Neural crest cell (in vitro differentiated cells): Measurements from ENCODE around the gene FGD4. TPM values are rescaled to one million over a fixed set of nuclear protein-coding genes. Genes with fewer than 3 reads are reported as not detected.

ENCODE experiments used
- DNase-seq: peaks from one replicate; pipeline ENCODE4 v3.0.0; 2021; ENCODE audit warnings: low read depth, mixed read lengths, low spot score
- H3K27ac Mint-ChIP-seq: one replicate; pipeline ENCODE4 v1.8.0; 2021; ENCODE audit warnings: mild to moderate bottlenecking, mixed read lengths; ENCODE audit not compliant: unreplicated experiment
- H3K27me3 Mint-ChIP-seq: 2 replicates; pipeline ENCODE4 v1.8.0; 2021; ENCODE audit warnings: low read depth, mild to moderate bottlenecking, mixed read lengths
- H3K36me3 Mint-ChIP-seq: 2 replicates; pipeline ENCODE4 v1.8.0; 2021; ENCODE audit warnings: low read depth, mild to moderate bottlenecking, mixed read lengths
- H3K4me1 Mint-ChIP-seq: 2 replicates; pipeline ENCODE4 v1.8.0; 2021; ENCODE audit warnings: mixed read lengths
- H3K4me3 Mint-ChIP-seq: one replicate; pipeline ENCODE4 v1.8.0; 2021; ENCODE audit warnings: mild to moderate bottlenecking, mixed read lengths
- H3K9me3 Mint-ChIP-seq: 2 replicates; pipeline ENCODE4 v1.8.0; 2021; ENCODE audit warnings: mixed read lengths
- total RNA-seq: library from RNA; stranded (reverse); gene quantifications from 2 replicates; pipeline ENCODE4 v1.2.1, GENCODE V29; 2021
- TF ChIP-seq, protein P1 (sequence below): fragments of 200-600 bp; sonication (generic); conservative IDR thresholded peaks from 2 replicates; pipeline ENCODE4 v1.5.0; 2021; ENCODE audit warnings: antibody characterized with exemption, mild to moderate bottlenecking

The FGD4 gene
- total RNA-seq, 1 donor from 2014 or later, result 35.8 TPM

DNA sequence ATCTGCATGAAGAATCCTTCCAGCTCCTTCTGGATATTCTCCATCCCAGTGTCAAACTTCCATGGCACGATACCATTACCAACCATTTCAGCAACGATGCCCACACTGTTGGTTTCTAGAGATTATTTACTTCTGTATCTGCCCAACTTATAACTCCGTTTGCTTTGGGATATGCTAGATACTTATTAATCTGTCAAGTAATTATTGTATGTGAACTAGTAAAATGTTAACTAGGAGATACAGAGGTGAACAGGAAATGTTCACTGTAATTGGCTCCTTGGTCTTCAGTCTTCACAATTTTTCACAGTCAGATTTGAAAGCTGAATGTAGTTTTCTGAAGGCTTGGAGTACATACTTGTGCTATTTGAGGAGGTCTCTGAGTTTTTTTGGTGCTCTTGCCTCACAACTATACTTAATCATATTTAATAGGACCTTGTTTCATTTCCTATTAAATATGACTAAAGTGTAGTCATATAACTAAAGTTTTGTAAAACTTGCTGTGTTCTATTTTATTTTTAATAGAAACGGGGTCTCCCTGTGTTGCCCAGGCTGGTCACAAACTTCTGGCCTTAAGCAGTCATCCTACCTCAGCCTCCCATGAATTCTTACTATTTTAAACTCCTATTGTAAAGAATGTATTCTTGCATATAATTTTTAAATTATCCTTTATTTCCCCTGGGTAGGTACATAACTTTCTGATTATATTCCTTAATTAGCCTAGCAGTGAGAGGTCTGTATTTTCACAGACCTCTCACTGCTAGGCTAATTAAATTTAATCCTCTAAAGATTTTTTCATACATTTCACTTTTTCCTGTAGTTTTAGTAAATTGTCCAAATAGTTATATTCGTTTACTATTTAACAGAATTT is 79.7 kb downstream of the FGD4 start:
- TF ChIP-seq, protein P1, sequence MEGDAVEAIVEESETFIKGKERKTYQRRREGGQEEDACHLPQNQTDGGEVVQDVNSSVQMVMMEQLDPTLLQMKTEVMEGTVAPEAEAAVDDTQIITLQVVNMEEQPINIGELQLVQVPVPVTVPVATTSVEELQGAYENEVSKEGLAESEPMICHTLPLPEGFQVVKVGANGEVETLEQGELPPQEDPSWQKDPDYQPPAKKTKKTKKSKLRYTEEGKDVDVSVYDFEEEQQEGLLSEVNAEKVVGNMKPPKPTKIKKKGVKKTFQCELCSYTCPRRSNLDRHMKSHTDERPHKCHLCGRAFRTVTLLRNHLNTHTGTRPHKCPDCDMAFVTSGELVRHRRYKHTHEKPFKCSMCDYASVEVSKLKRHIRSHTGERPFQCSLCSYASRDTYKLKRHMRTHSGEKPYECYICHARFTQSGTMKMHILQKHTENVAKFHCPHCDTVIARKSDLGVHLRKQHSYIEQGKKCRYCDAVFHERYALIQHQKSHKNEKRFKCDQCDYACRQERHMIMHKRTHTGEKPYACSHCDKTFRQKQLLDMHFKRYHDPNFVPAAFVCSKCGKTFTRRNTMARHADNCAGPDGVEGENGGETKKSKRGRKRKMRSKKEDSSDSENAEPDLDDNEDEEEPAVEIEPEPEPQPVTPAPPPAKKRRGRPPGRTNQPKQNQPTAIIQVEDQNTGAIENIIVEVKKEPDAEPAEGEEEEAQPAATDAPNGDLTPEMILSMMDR, result no peak
- Mint-ChIP-seq H3K4me1 (peaks cover 31% of the 10 kb centered on the region), H3K27me3 (no peaks in the 10 kb centered on the region), H3K27ac (no peak overlapping the region), H3K4me3 (no peak overlapping the region), H3K36me3 (no peaks in the 10 kb centered on the region), H3K9me3 (peaks cover 3% of the 10 kb centered on the region)
- no peak for DNase-seq

- no peaks in the 10 kb centered on the region for H3K9me3 Mint-ChIP-seq
- no peak overlapping the region for H3K4me3 Mint-ChIP-seq
- H3K27ac Mint-ChIP-seq, result no peak overlapping the region
- peaks cover 24% of the 10 kb centered on the region for H3K4me1 Mint-ChIP-seq
- H3K27me3 Mint-ChIP-seq, result no peaks in the 10 kb centered on the region
- no peak for DNase-seq
- H3K36me3 Mint-ChIP-seq, result no peaks in the 10 kb centered on the region
- TF ChIP-seq, protein P1, result no peak
These were observed 82.9 kb downstream of the FGD4 start for GRCh38 chr12:32482226-32482625.

DNA sequence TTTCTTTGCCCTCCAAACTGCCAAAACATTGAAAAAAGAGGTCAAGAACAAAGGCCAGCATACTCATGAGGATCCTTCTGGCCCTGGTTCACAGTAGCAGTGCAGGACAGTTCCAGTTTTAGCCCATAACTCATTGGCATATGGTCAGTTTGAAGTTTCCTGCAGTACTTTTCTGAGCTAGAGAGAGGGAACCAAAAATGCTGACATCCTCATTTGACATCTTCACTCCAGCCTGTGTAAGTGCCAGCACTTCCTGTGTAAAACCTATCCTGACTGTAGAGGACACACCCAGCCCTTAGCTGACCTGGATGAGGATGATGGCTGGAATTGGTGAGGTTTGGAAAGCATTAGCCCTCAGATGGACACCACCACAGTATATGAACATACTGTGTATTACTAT is 84.1 kb downstream of the FGD4 start:
- no peak overlapping the region for H3K27ac Mint-ChIP-seq
- H3K27me3 Mint-ChIP-seq, result no peaks in the 10 kb centered on the region
- H3K4me3 Mint-ChIP-seq, result no peak overlapping the region
- H3K9me3 Mint-ChIP-seq, result no peaks in the 10 kb centered on the region
- peaks cover 23% of the 10 kb centered on the region for H3K4me1 Mint-ChIP-seq
- no peak for DNase-seq
- no peaks in the 10 kb centered on the region for H3K36me3 Mint-ChIP-seq
- TF ChIP-seq, protein P1, result no peak

- H3K27ac Mint-ChIP-seq, result no peak overlapping the region
- TF ChIP-seq, protein P1, result no peak
- H3K4me3 Mint-ChIP-seq, result no peak overlapping the region
- H3K27me3 Mint-ChIP-seq, result no peaks in the 10 kb centered on the region
- H3K4me1 Mint-ChIP-seq, result peaks cover 21% of the 10 kb centered on the region
- DNase-seq, result no peak
- H3K9me3 Mint-ChIP-seq, result no peaks in the 10 kb centered on the region
- H3K36me3 Mint-ChIP-seq, result no peaks in the 10 kb centered on the region
These were observed 84.6 kb downstream of the FGD4 start for GRCh38 chr12:32483993-32484392.

DNA sequence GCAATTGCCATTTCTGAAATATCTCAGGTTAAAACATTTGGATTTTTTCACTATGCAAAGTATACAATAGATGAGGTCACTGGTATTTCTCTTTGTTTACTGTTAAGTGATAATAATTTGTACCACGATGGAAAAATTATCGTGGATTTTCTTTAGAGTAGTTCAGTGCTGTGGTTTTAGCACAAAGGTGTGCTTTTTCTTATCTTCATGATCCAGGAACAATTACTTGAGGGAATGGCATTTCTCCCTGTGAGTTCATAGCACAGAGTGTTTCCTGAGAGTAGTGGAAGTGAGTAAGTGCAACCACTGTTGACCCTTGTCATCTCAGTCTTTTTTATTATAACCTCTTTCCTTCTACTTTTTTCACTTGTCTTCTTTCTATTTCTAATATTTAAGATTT is 86.8 kb downstream of the FGD4 start:
- peaks cover 36% of the 10 kb centered on the region for H3K4me1 Mint-ChIP-seq
- DNase-seq, result no peak
- H3K36me3 Mint-ChIP-seq, result no peaks in the 10 kb centered on the region
- no peaks in the 10 kb centered on the region for H3K27me3 Mint-ChIP-seq
- H3K27ac Mint-ChIP-seq, result no peak overlapping the region
- TF ChIP-seq, protein P1, result no peak
- no peaks in the 10 kb centered on the region for H3K9me3 Mint-ChIP-seq
- H3K4me3 Mint-ChIP-seq, result no peak overlapping the region
